ENCODE data around the gene ENTHD1.

Gene ENTHD1

GRCh38 chr22:39773976-39774539 is 119.5 kb downstream of the ENTHD1 start:
- no peak overlapping the region for H3K27ac ChIP-seq (ENCODE audit: low read depth in 2 of 2, low read length in 2 of 2)
- no peak overlapping the region for H3K4me3 ChIP-seq (ENCODE audit: low read length in 2 of 2)
- H3K36me3 ChIP-seq (ENCODE audit: control insufficient read depth in 2 of 2, insufficient read depth in 2 of 2, low read length in 2 of 2) = no peaks in the 10 kb centered on the region
- H3K9me3 ChIP-seq (ENCODE audit: control insufficient read depth in 2 of 2, low read length in 2 of 2) = no peaks in the 10 kb centered on the region
- peaks cover 11 to 23% of the 10 kb centered on the region in 2 donors for H3K4me1 ChIP-seq (ENCODE audit: control insufficient read depth in 2 of 2, insufficient read depth in 2 of 2, low read length in 2 of 2)
- H3K27me3 ChIP-seq (ENCODE audit: control insufficient read depth in 2 of 2, insufficient read depth in 2 of 2, low read length in 2 of 2) = no peaks in the 10 kb centered on the region
- H3K9ac ChIP-seq (ENCODE audit: low read depth in 1 of 2, low read length in 2 of 2) = no peak overlapping the region

GRCh38 chr22:39773503-39773902 is 120.1 kb downstream of the ENTHD1 start:
- H3K4me3 ChIP-seq (ENCODE audit: low read length in 2 of 2) = no peak overlapping the region
- no peak overlapping the region for H3K27ac ChIP-seq (ENCODE audit: low read depth in 2 of 2, low read length in 2 of 2)
- H3K27me3 ChIP-seq (ENCODE audit: control insufficient read depth in 2 of 2, insufficient read depth in 2 of 2, low read length in 2 of 2) = no peaks in the 10 kb centered on the region
- H3K4me1 ChIP-seq (ENCODE audit: control insufficient read depth in 2 of 2, insufficient read depth in 2 of 2, low read length in 2 of 2) = peaks cover 11 to 23% of the 10 kb centered on the region in 2 donors
- H3K9ac ChIP-seq (ENCODE audit: low read depth in 1 of 2, low read length in 2 of 2) = no peak overlapping the region
- no peaks in the 10 kb centered on the region for H3K9me3 ChIP-seq (ENCODE audit: control insufficient read depth in 2 of 2, low read length in 2 of 2)
- H3K36me3 ChIP-seq (ENCODE audit: control insufficient read depth in 2 of 2, insufficient read depth in 2 of 2, low read length in 2 of 2) = no peaks in the 10 kb centered on the region

GRCh38 chr22:39771486-39771885 is 122.1 kb downstream of the ENTHD1 start:
- H3K27ac ChIP-seq (ENCODE audit: low read depth in 2 of 2, low read length in 2 of 2) = no peak overlapping the region
- H3K9ac ChIP-seq (ENCODE audit: low read depth in 1 of 2, low read length in 2 of 2) = no peak overlapping the region
- H3K4me1 ChIP-seq (ENCODE audit: control insufficient read depth in 2 of 2, insufficient read depth in 2 of 2, low read length in 2 of 2) = peaks cover 8 to 23% of the 10 kb centered on the region in 2 donors
- no peak overlapping the region for H3K4me3 ChIP-seq (ENCODE audit: low read length in 2 of 2)
- no peaks in the 10 kb centered on the region for H3K9me3 ChIP-seq (ENCODE audit: control insufficient read depth in 2 of 2, low read length in 2 of 2)
- H3K36me3 ChIP-seq (ENCODE audit: control insufficient read depth in 2 of 2, insufficient read depth in 2 of 2, low read length in 2 of 2) = no peaks in the 10 kb centered on the region
- no peaks in the 10 kb centered on the region for H3K27me3 ChIP-seq (ENCODE audit: control insufficient read depth in 2 of 2, insufficient read depth in 2 of 2, low read length in 2 of 2)

GRCh38 chr22:39765661-39766060 is 127.9 kb downstream of the ENTHD1 start:
- no peaks in the 10 kb centered on the region for H3K36me3 ChIP-seq (ENCODE audit: control insufficient read depth in 2 of 2, insufficient read depth in 2 of 2, low read length in 2 of 2)
- no peaks in the 10 kb centered on the region for H3K4me1 ChIP-seq (ENCODE audit: control insufficient read depth in 2 of 2, insufficient read depth in 2 of 2, low read length in 2 of 2)
- H3K4me3 ChIP-seq (ENCODE audit: low read length in 2 of 2) = no peak overlapping the region
- H3K27me3 ChIP-seq (ENCODE audit: control insufficient read depth in 2 of 2, insufficient read depth in 2 of 2, low read length in 2 of 2) = no peaks in the 10 kb centered on the region
- H3K9ac ChIP-seq (ENCODE audit: low read depth in 1 of 2, low read length in 2 of 2) = no peak overlapping the region
- no peak overlapping the region for H3K27ac ChIP-seq (ENCODE audit: low read depth in 2 of 2, low read length in 2 of 2)
- H3K9me3 ChIP-seq (ENCODE audit: control insufficient read depth in 2 of 2, low read length in 2 of 2) = no peaks in the 10 kb centered on the region

GRCh38 chr22:39765046-39765445 is 128.5 kb downstream of the ENTHD1 start:
- Histone ChIP-seq H3K9me3 (ENCODE audit: control insufficient read depth in 2 of 2, low read length in 2 of 2) (no peaks in the 10 kb centered on the region), H3K36me3 (ENCODE audit: control insufficient read depth in 2 of 2, insufficient read depth in 2 of 2, low read length in 2 of 2) (no peaks in the 10 kb centered on the region)

GRCh38 chr22:39763276-39763675 is 130.3 kb downstream of the ENTHD1 start:
- no peak overlapping the region for H3K4me3 ChIP-seq (ENCODE audit: low read length in 2 of 2)
- H3K27ac ChIP-seq (ENCODE audit: low read depth in 2 of 2, low read length in 2 of 2) = no peak overlapping the region
- no peaks in the 10 kb centered on the region for H3K9me3 ChIP-seq (ENCODE audit: control insufficient read depth in 2 of 2, low read length in 2 of 2)
- H3K36me3 ChIP-seq (ENCODE audit: control insufficient read depth in 2 of 2, insufficient read depth in 2 of 2, low read length in 2 of 2) = no peaks in the 10 kb centered on the region
- H3K4me1 ChIP-seq (ENCODE audit: control insufficient read depth in 2 of 2, insufficient read depth in 2 of 2, low read length in 2 of 2) = no peaks in the 10 kb centered on the region
- no peaks in the 10 kb centered on the region for H3K27me3 ChIP-seq (ENCODE audit: control insufficient read depth in 2 of 2, insufficient read depth in 2 of 2, low read length in 2 of 2)
- H3K9ac ChIP-seq (ENCODE audit: low read depth in 1 of 2, low read length in 2 of 2) = no peak overlapping the region

More at GRCh38 chr22:39765046-39765445, 128.5 kb downstream of the ENTHD1 start:
- Histone ChIP-seq H3K9ac (ENCODE audit: low read depth in 1 of 2, low read length in 2 of 2) (no peak overlapping the region), H3K4me3 (ENCODE audit: low read length in 2 of 2) (no peak overlapping the region), H3K4me1 (ENCODE audit: control insufficient read depth in 2 of 2, insufficient read depth in 2 of 2, low read length in 2 of 2) (no peaks in the 10 kb centered on the region), H3K27me3 (ENCODE audit: control insufficient read depth in 2 of 2, insufficient read depth in 2 of 2, low read length in 2 of 2) (no peaks in the 10 kb centered on the region), H3K27ac (ENCODE audit: low read depth in 2 of 2, low read length in 2 of 2) (no peak overlapping the region)

GRCh38 chr22:39750759-39751158 is 142.8 kb downstream of the ENTHD1 start:
- H3K9ac ChIP-seq (ENCODE audit: low read depth in 1 of 2, low read length in 2 of 2) = no peak overlapping the region
- no peaks in the 10 kb centered on the region for H3K27me3 ChIP-seq (ENCODE audit: control insufficient read depth in 2 of 2, insufficient read depth in 2 of 2, low read length in 2 of 2)
- H3K27ac ChIP-seq (ENCODE audit: low read depth in 2 of 2, low read length in 2 of 2) = no peak overlapping the region
- no peak overlapping the region for H3K4me3 ChIP-seq (ENCODE audit: low read length in 2 of 2)
- no peaks in the 10 kb centered on the region for H3K36me3 ChIP-seq (ENCODE audit: control insufficient read depth in 2 of 2, insufficient read depth in 2 of 2, low read length in 2 of 2)
- H3K4me1 ChIP-seq (ENCODE audit: control insufficient read depth in 2 of 2, insufficient read depth in 2 of 2, low read length in 2 of 2) = no peaks in the 10 kb centered on the region
- no peaks in the 10 kb centered on the region for H3K9me3 ChIP-seq (ENCODE audit: control insufficient read depth in 2 of 2, low read length in 2 of 2)

- Histone ChIP-seq H3K27me3 (ENCODE audit: control insufficient read depth in 2 of 2, insufficient read depth in 2 of 2, low read length in 2 of 2) (no peaks in the 10 kb centered on the region), H3K9ac (ENCODE audit: low read depth in 1 of 2, low read length in 2 of 2) (no peak overlapping the region), H3K4me1 (ENCODE audit: control insufficient read depth in 2 of 2, insufficient read depth in 2 of 2, low read length in 2 of 2) (no peaks in the 10 kb centered on the region), H3K36me3 (ENCODE audit: control insufficient read depth in 2 of 2, insufficient read depth in 2 of 2, low read length in 2 of 2) (no peaks in the 10 kb centered on the region), H3K9me3 (ENCODE audit: control insufficient read depth in 2 of 2, low read length in 2 of 2) (no peaks in the 10 kb centered on the region), H3K27ac (ENCODE audit: low read depth in 2 of 2, low read length in 2 of 2) (no peak overlapping the region), H3K4me3 (ENCODE audit: low read length in 2 of 2) (no peak overlapping the region)
Measured at GRCh38 chr22:39748877-39749276, 144.7 kb downstream of the ENTHD1 start.

- Histone ChIP-seq H3K4me3 (ENCODE audit: low read length in 2 of 2) (no peak overlapping the region), H3K27ac (ENCODE audit: low read depth in 2 of 2, low read length in 2 of 2) (no peak overlapping the region), H3K27me3 (ENCODE audit: control insufficient read depth in 2 of 2, insufficient read depth in 2 of 2, low read length in 2 of 2) (no peaks in the 10 kb centered on the region), H3K4me1 (ENCODE audit: control insufficient read depth in 2 of 2, insufficient read depth in 2 of 2, low read length in 2 of 2) (no peaks in the 10 kb centered on the region), H3K9ac (ENCODE audit: low read depth in 1 of 2, low read length in 2 of 2) (no peak overlapping the region), H3K9me3 (ENCODE audit: control insufficient read depth in 2 of 2, low read length in 2 of 2) (no peaks in the 10 kb centered on the region), H3K36me3 (ENCODE audit: control insufficient read depth in 2 of 2, insufficient read depth in 2 of 2, low read length in 2 of 2) (no peaks in the 10 kb centered on the region)
Measured at GRCh38 chr22:39746600-39747262, 146.8 kb downstream of the ENTHD1 start.

GRCh38 chr22:39745789-39746188 is 147.8 kb downstream of the ENTHD1 start:
- H3K9ac ChIP-seq (ENCODE audit: low read depth in 1 of 2, low read length in 2 of 2) = no peak overlapping the region
- H3K9me3 ChIP-seq (ENCODE audit: control insufficient read depth in 2 of 2, low read length in 2 of 2) = peaks cover 0 to 2% of the 10 kb centered on the region in 2 donors
- H3K36me3 ChIP-seq (ENCODE audit: control insufficient read depth in 2 of 2, insufficient read depth in 2 of 2, low read length in 2 of 2) = no peaks in the 10 kb centered on the region
- no peak overlapping the region for H3K27ac ChIP-seq (ENCODE audit: low read depth in 2 of 2, low read length in 2 of 2)
- H3K27me3 ChIP-seq (ENCODE audit: control insufficient read depth in 2 of 2, insufficient read depth in 2 of 2, low read length in 2 of 2) = no peaks in the 10 kb centered on the region
- H3K4me3 ChIP-seq (ENCODE audit: low read length in 2 of 2) = no peak overlapping the region
- H3K4me1 ChIP-seq (ENCODE audit: control insufficient read depth in 2 of 2, insufficient read depth in 2 of 2, low read length in 2 of 2) = no peaks in the 10 kb centered on the region

All from mucosa of rectum (tissue), 2 donors.